ENCODE data around the gene MID1.
A peak's percentile ranks its signal among the peaks of the same experiment; 100 is the strongest.

The MID1 gene

DNA sequence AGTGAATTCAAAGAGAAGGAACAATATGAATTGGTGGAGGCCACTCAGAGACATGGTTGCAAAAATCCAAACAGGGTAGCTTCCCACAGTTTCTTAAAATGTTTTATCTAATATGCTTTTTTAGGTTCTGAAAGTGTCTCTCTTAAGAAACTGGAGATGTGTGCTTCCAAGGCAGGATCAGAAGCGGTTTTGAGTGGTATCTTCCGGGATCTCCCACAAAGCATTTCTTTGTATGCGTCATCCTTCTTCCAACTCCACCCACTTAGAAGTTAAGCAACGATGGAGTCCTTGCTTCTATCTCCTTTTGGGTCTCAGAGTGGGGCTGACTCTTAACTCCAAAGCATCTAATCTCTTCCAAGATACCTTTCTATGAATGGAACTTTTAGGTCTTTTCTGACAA is 196.7 kb downstream of the MID1 start:
- DNase-seq: no peak

DNA sequence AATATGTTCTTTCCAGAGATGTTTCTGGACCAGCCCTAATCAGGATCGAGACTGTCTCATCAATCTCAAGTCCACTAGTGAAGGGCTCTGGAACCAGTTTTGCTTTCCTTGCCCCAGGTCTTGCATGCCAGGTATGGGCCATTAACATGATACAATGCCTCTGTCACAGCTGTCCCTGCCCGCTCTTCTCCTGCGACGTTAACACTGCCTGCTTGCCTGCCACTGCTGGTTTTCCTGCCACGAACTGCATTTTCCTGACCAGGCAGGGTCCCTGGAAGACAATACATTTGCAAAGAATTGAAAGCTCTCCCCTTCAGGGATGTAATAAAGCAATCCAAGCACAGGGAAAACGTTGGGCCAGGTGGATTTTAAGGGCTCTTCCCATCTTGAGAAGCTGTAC is 200.3 kb downstream of the MID1 start:
- DNase-seq: no peak

DNA sequence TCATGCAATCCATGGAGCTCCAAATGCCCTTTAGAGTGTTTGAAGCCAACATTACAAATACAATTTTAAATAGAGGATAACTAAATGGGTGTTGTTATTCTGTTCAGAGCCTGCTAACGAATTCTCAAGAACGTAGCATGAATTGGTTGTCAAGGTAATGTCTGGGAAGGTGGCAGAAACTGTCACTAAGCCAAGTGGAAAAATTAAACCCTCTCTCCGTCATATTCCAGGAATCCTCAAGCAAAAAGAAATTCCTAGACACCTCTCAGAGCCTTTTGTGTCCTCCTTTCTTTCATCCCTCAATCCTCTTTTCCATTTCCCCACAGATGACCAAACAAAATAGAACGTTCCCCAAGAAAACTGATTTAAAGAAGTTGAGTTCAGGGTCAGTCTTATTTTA is 204.0 kb downstream of the MID1 start:
- DNase-seq: no peak

DNA sequence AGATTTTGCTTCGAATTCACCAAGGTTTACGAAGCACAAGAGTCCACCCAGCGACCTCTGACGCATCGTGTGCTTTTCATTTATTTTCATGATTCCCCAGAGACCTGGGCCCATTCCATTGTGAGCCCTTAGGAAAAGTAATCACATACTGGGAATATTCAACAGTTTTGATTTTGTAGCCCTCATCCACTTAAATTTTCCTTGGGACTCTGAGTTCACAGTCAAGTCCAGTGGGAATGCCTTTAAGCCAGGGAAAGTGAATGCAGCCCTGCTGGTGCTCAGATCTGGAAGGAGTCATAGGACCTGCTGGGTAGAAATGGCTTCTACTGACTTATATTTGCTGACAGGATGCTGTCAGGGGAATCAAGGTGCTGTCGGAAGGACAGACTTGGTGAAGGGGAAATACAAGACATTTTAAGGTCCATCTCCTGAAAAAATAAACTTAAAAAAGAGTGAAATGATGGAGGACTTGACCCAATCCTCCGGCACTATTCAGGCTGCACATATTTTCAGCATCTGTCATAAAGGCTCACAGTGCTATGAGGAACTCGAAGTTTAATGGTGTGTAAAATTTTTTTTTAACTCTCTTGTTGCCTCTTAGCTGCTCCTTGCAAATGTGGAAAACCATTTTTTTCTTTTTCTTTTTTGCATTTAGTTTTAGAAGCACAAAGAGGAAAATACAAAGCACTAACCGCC is 204.9 kb downstream of the MID1 start:
- peak; percentile 45 for DNase-seq

DNA sequence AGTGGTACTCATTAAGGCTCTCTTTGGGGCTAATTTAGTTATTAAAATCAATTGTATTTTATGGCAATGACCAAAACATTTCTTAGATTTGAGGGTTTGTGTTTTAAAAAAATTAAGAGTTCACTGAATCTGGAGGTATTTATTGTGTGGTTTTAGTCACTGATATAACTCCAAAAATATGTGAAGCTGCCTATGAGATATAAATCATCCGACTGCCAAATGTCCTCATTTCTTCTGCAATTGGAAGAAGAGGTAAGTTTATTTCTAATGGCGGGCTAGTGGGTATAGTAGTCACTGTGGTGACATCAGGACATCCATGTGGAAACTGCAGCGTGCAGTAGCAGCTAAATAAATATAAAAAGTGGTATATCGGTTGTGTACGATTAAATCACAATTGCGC is 205.5 kb downstream of the MID1 start:
- no peak for DNase-seq

DNA sequence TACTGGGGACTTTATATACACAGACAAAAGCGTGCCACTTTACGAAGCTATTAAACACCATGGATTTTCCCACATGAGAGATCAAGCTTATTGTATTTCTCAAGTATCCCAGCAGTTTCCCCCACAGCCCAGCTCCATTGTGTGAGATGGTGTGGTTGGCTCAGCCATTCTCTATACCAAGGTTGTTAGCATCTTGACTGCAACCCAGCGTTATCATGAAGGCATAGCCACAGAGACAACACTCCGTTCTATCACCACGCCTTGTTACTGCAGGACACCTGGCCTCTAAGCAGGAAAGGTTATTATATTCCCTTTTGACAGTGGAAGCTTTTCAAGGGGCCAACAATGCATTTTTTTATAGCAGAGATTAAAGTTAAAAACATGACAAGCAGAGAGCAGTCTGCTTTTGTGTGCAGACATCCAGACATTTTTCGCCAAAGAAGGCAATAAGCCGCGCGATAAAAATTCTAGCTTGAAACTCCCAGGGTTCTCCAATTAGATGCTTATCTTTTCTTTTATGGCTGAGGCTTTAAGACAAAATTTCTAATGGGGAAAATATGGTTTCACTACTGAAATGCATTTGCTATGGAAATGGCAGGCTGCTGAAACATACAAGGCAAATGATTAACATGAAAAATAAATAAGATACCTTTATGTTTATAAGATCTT is 206.1 kb downstream of the MID1 start:
- no peak for DNase-seq

DNA sequence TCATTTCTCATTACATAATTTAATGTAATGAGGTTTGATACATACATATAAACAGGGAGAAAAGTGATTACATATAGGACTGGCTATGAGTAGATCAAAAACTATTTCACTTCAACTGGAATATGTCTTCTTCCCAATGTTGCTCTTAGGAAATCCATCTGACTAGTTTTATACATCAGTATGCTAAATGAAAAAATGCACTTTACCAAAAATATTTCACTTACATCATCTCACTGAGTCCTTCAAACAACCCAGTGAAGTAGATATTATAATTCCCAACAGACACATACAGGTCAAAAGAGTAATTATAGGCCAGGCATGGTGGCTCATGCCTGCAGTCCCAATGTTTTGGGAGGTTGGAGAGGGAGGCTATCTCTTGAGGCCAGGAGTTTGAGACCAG is 215.9 kb downstream of the MID1 start:
- DNase-seq: no peak

DNA sequence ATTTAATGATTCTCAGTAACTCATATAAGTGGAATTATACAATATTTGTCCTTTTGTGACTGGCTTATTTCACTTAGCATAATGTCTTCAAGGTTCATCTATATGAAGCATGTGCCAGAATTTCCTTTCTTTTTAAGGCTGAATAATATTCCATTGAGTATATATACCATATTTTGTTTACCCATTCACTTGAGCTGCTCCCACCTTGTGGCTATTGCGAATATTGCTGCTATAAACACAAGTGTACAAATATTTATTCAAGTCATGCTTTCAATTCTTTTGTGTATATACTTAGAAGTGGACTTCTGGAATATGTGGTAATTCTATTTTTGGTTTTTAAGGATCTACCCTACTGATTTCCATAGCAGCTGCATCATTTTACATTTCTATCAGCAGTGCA is 219.1 kb downstream of the MID1 start:
- no peak for DNase-seq

DNA sequence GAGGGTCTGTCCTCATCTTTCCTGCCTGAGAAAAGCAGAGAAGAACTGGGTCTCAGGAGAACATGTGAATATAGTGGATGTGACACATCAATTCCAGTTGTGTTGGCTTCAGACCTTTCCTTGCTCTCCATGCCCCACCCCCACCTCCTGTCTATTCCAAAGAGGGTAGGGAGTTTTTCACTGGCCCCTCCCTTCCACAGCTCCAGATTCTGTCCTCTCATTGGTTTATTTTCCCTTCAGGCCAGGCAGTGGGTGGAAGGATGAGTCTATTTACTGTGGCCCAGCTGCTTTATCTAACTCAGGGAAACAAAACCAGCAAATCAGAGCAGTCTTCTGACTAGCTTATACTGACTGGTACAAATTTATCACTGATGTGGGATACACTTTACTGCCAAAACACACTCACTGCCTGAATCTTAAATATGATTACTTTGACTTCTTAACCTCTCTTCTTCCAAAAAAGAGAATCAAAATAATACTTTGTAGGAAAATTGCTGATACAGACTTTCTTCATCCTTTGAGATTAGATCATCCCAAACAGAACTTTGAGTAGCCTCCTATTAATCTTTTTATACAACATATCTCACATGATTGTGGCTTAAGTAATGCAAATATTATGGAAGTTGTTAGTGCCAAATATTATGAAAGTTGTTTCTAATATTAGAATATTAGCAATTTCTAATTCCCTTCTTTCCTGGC is 221.2 kb downstream of the MID1 start:
- peak; percentile 38 for DNase-seq

DNA sequence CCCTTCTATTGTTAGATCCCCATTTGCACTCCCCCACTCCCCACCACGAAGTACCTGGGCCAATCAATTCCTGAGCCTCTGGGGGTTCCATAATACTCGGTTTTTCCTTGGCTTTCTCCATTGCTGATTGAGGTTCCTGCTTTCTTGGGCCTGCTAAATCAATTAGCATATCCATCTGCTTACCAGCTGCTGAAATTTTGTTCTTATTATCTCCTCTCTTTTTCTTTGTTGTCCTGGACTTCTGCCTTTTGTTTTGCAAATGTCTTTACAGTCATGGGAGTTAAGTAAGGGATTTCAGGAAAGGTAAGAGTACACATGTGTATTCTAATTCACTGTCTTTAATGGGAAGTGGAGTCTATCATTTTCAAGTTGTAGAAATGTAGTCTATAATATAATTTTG is 222.2 kb downstream of the MID1 start:
- DNase-seq: no peak

DNA sequence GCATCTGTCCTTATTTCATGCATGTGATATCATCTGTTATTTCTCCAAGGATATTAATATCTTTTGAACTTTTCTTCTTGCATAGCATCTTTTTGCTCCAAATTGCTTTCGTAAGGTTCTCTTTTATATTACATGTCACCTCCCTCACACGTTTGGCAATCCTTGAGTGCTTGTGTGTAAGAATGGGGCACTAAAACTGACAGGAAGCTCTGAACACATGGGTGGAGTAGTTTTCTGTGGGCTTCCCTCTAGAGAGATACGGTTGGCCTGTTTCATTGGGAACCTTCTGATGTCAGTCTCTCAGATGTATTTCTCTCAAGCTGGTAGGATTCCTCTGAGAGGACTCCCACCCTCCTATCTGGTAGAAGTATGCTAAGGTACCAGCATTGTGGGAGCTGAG is 223.0 kb downstream of the MID1 start:
- DNase-seq: no peak

DNA sequence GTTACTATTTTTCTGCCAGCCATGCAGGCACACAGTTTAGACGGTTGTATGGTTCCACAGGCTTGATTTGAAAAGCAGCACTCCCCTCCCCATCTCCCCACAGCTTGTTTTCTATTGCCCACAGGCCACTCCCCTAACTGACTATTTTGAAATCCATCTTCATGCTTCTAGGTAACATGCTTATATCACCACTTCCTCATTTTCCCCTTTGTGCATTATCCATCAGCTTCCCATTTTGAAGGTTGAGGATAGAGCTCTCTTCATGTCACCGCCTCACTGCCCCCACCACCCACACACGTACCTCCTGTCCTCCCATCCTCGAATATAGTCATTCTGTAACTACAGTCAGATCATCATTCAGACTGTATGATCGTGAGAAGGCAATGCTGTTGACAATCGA is 224.7 kb downstream of the MID1 start:
- no peak for DNase-seq

Data from eye (tissue), 1 donor.